ENCODE results near the gene PIBF1.

GRCh38 chr13:72804301-72804700 is 22.4 kb downstream of the PIBF1 start:
- TF ChIP-seq POLR2A (IDR thresholded peaks at IDR 0.05) (no peak), CTCF (IDR thresholded peaks at IDR 0.05) (no peak)

All from adrenal gland (tissue), 5 donors.